ENCODE data around the gene DSG4.

The DSG4 gene

DNA sequence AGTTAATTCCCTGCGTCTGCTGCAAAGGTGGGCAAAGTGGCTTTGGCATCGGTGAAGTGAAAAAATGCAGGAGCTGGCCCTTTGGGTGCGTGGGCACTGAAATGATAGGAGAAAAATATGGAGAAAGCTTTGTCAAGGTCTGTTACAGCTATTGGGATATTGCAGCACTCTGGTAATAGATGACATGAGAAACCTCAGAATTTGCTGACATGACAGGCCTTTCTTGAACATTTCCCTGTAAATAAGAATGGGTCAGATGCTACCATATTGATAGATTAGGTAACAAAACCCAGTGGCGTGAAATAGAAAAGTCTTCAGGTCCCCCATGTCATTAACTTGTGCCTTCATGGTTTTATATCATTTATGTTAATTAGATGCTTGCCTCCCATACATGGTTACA, 12.4 kb upstream of the DSG4 start:
- no peaks in the 10 kb centered on the region for H3K36me3 ChIP-seq (ENCODE audit: control insufficient read depth in 4 of 4, insufficient read depth in 4 of 4, low read length in 3 of 4)
- H3K27ac ChIP-seq (ENCODE audit: insufficient read depth in 1 of 2, low read depth in 1 of 2, low read length in 2 of 2, poor library complexity in 1 of 2, severe bottlenecking in 2 of 2): no peak overlapping the region
- POLR2A ChIA-PET: no interaction called here
- H3K4me3 ChIP-seq (ENCODE audit: control insufficient read depth in 1 of 7, extremely low read depth in 1 of 7, insufficient read depth in 4 of 7, low read depth in 2 of 7, low read length in 6 of 7): no peak overlapping the region
- H3K4me1 ChIP-seq (ENCODE audit: control extremely low read depth in 1 of 4, control insufficient read depth in 4 of 4, insufficient read depth in 4 of 4, low read length in 3 of 4): no peaks in the 10 kb centered on the region
- WGBS (ENCODE audit: insufficient coverage): 93% methylated on average over 3 of the region's 4 CpGs
- no peaks in the 10 kb centered on the region for H3K27me3 ChIP-seq (replicated peaks in 2 of 5; ENCODE audit: control insufficient read depth in 4 of 5, insufficient read depth in 5 of 5, low read length in 4 of 5)
- peaks cover 0 to 6% (median 0%) of the 10 kb centered on the region in 5 experiments for H3K9me3 ChIP-seq (ENCODE audit: control extremely low read depth in 1 of 5, control insufficient read depth in 4 of 5, insufficient read depth in 2 of 5, low read depth in 1 of 5, low read length in 4 of 5)
- DNase-seq: no peak
- CTCF ChIA-PET: interaction anchor here (1.0 kb wide), 1 partner anchor 11 kb away, joined by 4 read pairs; no protein-coding TSS in a partner anchor

DNA sequence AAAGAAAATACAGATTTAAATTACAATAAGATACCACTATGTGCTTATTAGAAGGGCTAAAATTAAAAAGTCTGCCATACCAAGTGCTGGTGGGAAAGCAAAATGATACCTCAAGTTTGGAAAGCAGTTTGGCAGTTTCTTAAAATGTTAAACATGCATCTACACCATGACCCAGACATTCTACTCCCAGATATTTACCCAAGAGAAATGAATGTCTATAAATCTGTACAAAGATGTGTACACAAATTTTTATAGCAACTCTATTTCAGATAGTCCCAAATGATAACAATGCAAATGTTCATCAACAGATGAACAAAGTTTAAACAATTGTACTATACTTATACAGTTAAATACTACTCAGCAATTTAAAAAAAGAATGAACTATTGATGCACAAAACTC, 7.1 kb upstream of the DSG4 start:
- H3K27me3 ChIP-seq (replicated peaks in 2 of 5; ENCODE audit: control insufficient read depth in 4 of 5, insufficient read depth in 5 of 5, low read length in 4 of 5): no peaks in the 10 kb centered on the region
- ChIA-PET POLR2A (no interaction called here), CTCF (no interaction called here)
- no peak overlapping the region for H3K27ac ChIP-seq (ENCODE audit: insufficient read depth in 1 of 2, low read depth in 1 of 2, low read length in 2 of 2, poor library complexity in 1 of 2, severe bottlenecking in 2 of 2)
- DNase-seq: no peak
- no peaks in the 10 kb centered on the region for H3K9me3 ChIP-seq (ENCODE audit: control extremely low read depth in 1 of 5, control insufficient read depth in 4 of 5, insufficient read depth in 2 of 5, low read depth in 1 of 5, low read length in 4 of 5)
- no peak overlapping the region for H3K4me3 ChIP-seq (ENCODE audit: control insufficient read depth in 1 of 7, extremely low read depth in 1 of 7, insufficient read depth in 4 of 7, low read depth in 2 of 7, low read length in 6 of 7)
- H3K36me3 ChIP-seq (ENCODE audit: control insufficient read depth in 4 of 4, insufficient read depth in 4 of 4, low read length in 3 of 4): no peaks in the 10 kb centered on the region
- H3K4me1 ChIP-seq (ENCODE audit: control extremely low read depth in 1 of 4, control insufficient read depth in 4 of 4, insufficient read depth in 4 of 4, low read length in 3 of 4): no peaks in the 10 kb centered on the region

DNA sequence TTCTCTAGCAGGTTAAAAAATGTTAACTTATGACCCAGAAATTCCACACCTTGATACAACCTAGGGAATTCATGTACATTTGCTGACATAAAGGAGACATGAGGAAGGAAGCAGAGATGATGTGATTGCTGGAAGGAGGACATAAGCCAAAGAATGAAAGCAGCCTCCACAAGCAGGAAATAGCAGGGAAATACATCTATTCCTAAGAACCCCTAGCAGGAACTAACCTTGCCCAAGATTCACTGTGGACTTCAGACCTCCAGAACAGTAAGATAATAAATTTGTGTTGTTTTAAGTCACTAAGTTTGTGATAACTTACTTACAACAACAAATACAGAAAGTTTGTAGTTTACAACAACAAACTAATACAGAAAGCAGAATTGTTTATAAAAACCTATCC, 4.6 kb upstream of the DSG4 start:
- H3K27me3 ChIP-seq (replicated peaks in 2 of 5; ENCODE audit: control insufficient read depth in 4 of 5, insufficient read depth in 5 of 5, low read length in 4 of 5): peaks cover 0 to 2% (median 0%) of the 10 kb centered on the region in 5 experiments
- H3K4me1 ChIP-seq (ENCODE audit: control extremely low read depth in 1 of 4, control insufficient read depth in 4 of 4, insufficient read depth in 4 of 4, low read length in 3 of 4): no peaks in the 10 kb centered on the region

DNA sequence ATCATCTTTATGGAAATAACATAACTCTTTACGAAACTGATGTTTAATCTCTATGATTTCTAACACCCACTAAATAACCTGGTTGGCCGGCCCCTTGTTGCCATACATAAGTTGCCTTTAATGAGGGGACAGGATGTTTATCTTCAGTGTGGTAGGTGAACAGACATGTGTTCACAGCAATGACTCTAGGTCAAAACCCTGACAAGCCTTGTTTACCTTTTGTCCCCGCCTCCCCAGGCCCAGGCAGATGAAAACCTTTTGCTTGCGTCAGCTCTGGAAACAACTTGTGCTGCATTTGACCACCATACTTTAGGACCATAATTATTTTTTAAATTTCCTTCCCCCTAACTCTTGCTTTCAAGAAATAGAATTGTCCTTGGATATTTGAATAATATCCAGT, 2.9 kb upstream of the DSG4 start:
- H3K27ac ChIP-seq (ENCODE audit: insufficient read depth in 1 of 2, low read depth in 1 of 2, low read length in 2 of 2, poor library complexity in 1 of 2, severe bottlenecking in 2 of 2): no peak overlapping the region
- ChIA-PET POLR2A (no interaction called here), CTCF (no interaction called here)
- no peaks in the 10 kb centered on the region for H3K4me1 ChIP-seq (ENCODE audit: control extremely low read depth in 1 of 4, control insufficient read depth in 4 of 4, insufficient read depth in 4 of 4, low read length in 3 of 4)
- no peaks in the 10 kb centered on the region for H3K36me3 ChIP-seq (ENCODE audit: control insufficient read depth in 4 of 4, insufficient read depth in 4 of 4, low read length in 3 of 4)
- no CpG with 5 or more reads among the region's 4 CpGs for WGBS (ENCODE audit: insufficient coverage)
- H3K27me3 ChIP-seq (replicated peaks in 2 of 5; ENCODE audit: control insufficient read depth in 4 of 5, insufficient read depth in 5 of 5, low read length in 4 of 5): peaks cover 0 to 2% (median 0%) of the 10 kb centered on the region in 5 experiments
- H3K4me3 ChIP-seq (ENCODE audit: control insufficient read depth in 1 of 7, extremely low read depth in 1 of 7, insufficient read depth in 4 of 7, low read depth in 2 of 7, low read length in 6 of 7): no peak overlapping the region
- no peak for DNase-seq
- no peaks in the 10 kb centered on the region for H3K9me3 ChIP-seq (ENCODE audit: control extremely low read depth in 1 of 5, control insufficient read depth in 4 of 5, insufficient read depth in 2 of 5, low read depth in 1 of 5, low read length in 4 of 5)

More for the DNA sequence above, 4.6 kb upstream of the DSG4 start:
- Histone ChIP-seq H3K36me3 (ENCODE audit: control insufficient read depth in 4 of 4, insufficient read depth in 4 of 4, low read length in 3 of 4) (no peaks in the 10 kb centered on the region), H3K27ac (ENCODE audit: insufficient read depth in 1 of 2, low read depth in 1 of 2, low read length in 2 of 2, poor library complexity in 1 of 2, severe bottlenecking in 2 of 2) (no peak overlapping the region), H3K4me3 (ENCODE audit: control insufficient read depth in 1 of 7, extremely low read depth in 1 of 7, insufficient read depth in 4 of 7, low read depth in 2 of 7, low read length in 6 of 7) (no peak overlapping the region), H3K9me3 (ENCODE audit: control extremely low read depth in 1 of 5, control insufficient read depth in 4 of 5, insufficient read depth in 2 of 5, low read depth in 1 of 5, low read length in 4 of 5) (no peaks in the 10 kb centered on the region)
- POLR2A ChIA-PET: no interaction called here
- CTCF ChIA-PET: no interaction called here
- DNase-seq: no peak

DNA sequence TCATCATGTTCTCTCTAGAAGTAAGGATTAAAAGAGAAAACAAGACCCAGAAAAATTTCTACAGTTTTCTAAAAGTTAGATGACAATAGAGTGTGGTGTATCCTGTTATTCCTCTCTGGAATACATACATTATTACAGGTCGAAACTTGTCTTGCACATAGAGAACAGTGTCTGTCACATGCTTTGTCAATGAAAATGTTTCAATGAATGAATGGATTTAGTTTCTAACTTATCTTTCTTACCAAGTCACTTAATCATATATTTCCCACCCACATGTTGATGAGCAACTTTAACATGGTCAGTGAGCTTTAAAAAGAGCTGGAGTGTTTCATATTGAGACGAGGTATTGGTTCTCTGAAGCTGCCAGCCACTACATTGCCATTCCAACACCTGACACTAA, 4.3 kb downstream of the DSG4 start:
- CTCF ChIA-PET: no interaction called here

DNA sequence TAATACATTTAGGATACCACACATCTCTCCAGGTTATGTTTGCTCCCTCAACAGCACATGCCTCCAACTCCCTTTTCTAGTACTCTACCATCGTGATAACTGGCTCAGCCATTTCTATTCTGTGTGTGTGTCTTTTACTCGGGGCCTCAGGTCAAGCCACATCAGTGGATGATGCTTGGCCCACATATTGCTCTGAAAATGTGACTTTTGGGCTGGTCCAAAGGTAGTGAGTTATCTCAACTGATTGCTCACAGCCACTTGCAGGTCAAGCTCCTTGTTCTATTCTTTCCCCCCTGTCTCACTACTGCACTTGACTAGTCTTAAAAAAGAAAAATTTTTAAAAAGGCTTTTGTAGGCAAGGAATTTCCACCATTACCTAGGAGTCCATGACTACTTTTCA, 5.5 kb downstream of the DSG4 start:
- no peak for DNase-seq
- 100% methylated on average over 2 of the region's 2 CpGs for WGBS (ENCODE audit: insufficient coverage)
- H3K27ac ChIP-seq (ENCODE audit: insufficient read depth in 1 of 2, low read depth in 1 of 2, low read length in 2 of 2, poor library complexity in 1 of 2, severe bottlenecking in 2 of 2): no peak overlapping the region
- no peaks in the 10 kb centered on the region for H3K36me3 ChIP-seq (ENCODE audit: control insufficient read depth in 4 of 4, insufficient read depth in 4 of 4, low read length in 3 of 4)
- H3K4me1 ChIP-seq (ENCODE audit: control extremely low read depth in 1 of 4, control insufficient read depth in 4 of 4, insufficient read depth in 4 of 4, low read length in 3 of 4): no peaks in the 10 kb centered on the region
- CTCF ChIA-PET: no interaction called here
- H3K4me3 ChIP-seq (ENCODE audit: control insufficient read depth in 1 of 7, extremely low read depth in 1 of 7, insufficient read depth in 4 of 7, low read depth in 2 of 7, low read length in 6 of 7): no peak overlapping the region
- no peaks in the 10 kb centered on the region for H3K9me3 ChIP-seq (ENCODE audit: control extremely low read depth in 1 of 5, control insufficient read depth in 4 of 5, insufficient read depth in 2 of 5, low read depth in 1 of 5, low read length in 4 of 5)
- H3K27me3 ChIP-seq (replicated peaks in 2 of 5; ENCODE audit: control insufficient read depth in 4 of 5, insufficient read depth in 5 of 5, low read length in 4 of 5): peaks cover 0 to 3% (median 0%) of the 10 kb centered on the region in 5 experiments
- POLR2A ChIA-PET: no interaction called here

More for the DNA sequence above, 4.3 kb downstream of the DSG4 start:
- no peak overlapping the region for H3K27ac ChIP-seq (ENCODE audit: insufficient read depth in 1 of 2, low read depth in 1 of 2, low read length in 2 of 2, poor library complexity in 1 of 2, severe bottlenecking in 2 of 2)
- H3K9me3 ChIP-seq (ENCODE audit: control extremely low read depth in 1 of 5, control insufficient read depth in 4 of 5, insufficient read depth in 2 of 5, low read depth in 1 of 5, low read length in 4 of 5): no peaks in the 10 kb centered on the region
- DNase-seq: no peak
- no peak overlapping the region for H3K4me3 ChIP-seq (ENCODE audit: control insufficient read depth in 1 of 7, extremely low read depth in 1 of 7, insufficient read depth in 4 of 7, low read depth in 2 of 7, low read length in 6 of 7)
- no peaks in the 10 kb centered on the region for H3K4me1 ChIP-seq (ENCODE audit: control extremely low read depth in 1 of 4, control insufficient read depth in 4 of 4, insufficient read depth in 4 of 4, low read length in 3 of 4)
- H3K27me3 ChIP-seq (replicated peaks in 2 of 5; ENCODE audit: control insufficient read depth in 4 of 5, insufficient read depth in 5 of 5, low read length in 4 of 5): peaks cover 0 to 2% (median 0%) of the 10 kb centered on the region in 5 experiments
- no peaks in the 10 kb centered on the region for H3K36me3 ChIP-seq (ENCODE audit: control insufficient read depth in 4 of 4, insufficient read depth in 4 of 4, low read length in 3 of 4)
- POLR2A ChIA-PET: no interaction called here
- 100% methylated on average over 1 of the region's 2 CpGs for WGBS (ENCODE audit: insufficient coverage)

DNA sequence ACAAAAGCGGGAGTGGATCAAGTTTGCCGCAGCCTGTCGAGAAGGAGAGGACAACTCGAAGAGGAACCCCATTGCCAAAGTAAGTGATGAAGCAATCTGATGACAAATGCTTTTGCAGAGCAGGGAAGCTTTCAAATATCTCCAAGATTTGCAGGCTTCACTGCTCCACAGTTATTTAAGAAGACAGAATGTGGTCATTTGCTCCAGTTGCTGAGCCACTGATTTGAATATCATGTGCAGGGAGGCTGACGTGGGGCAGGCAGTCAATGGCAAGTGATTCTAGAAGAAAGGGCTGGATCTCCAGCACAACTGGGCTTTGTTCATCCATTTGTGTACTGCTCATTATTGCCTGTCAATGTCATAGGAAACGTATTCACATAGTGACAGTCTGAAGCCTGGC, 10.2 kb downstream of the DSG4 start:
- ChIA-PET CTCF (no interaction called here), POLR2A (no interaction called here)
- WGBS (ENCODE audit: insufficient coverage): 96% methylated on average over 6 of the region's 6 CpGs
- Histone ChIP-seq H3K36me3 (ENCODE audit: control insufficient read depth in 4 of 4, insufficient read depth in 4 of 4, low read length in 3 of 4) (no peaks in the 10 kb centered on the region), H3K27ac (ENCODE audit: insufficient read depth in 1 of 2, low read depth in 1 of 2, low read length in 2 of 2, poor library complexity in 1 of 2, severe bottlenecking in 2 of 2) (no peak overlapping the region), H3K4me1 (ENCODE audit: control extremely low read depth in 1 of 4, control insufficient read depth in 4 of 4, insufficient read depth in 4 of 4, low read length in 3 of 4) (no peaks in the 10 kb centered on the region), H3K4me3 (ENCODE audit: control insufficient read depth in 1 of 7, extremely low read depth in 1 of 7, insufficient read depth in 4 of 7, low read depth in 2 of 7, low read length in 6 of 7) (no peak overlapping the region), H3K9me3 (ENCODE audit: control extremely low read depth in 1 of 5, control insufficient read depth in 4 of 5, insufficient read depth in 2 of 5, low read depth in 1 of 5, low read length in 4 of 5) (no peaks in the 10 kb centered on the region), H3K27me3 (replicated peaks in 2 of 5; ENCODE audit: control insufficient read depth in 4 of 5, insufficient read depth in 5 of 5, low read length in 4 of 5) (peaks cover 0 to 3% (median 0%) of the 10 kb centered on the region in 5 experiments)
- no peak for DNase-seq

All from common myeloid progenitor, CD34-positive (primary cell).